ENCODE measurements around the gene FOXM1.

FOXM1 gene

GRCh38 chr12:2842948-2843347, 34.0 kb downstream of the FOXM1 start:
- DNase-seq (ENCODE audit: low read depth in 1 of 2, low spot score in 1 of 2): no peak

GRCh38 chr12:2841056-2841650, 35.8 kb downstream of the FOXM1 start:
- no peak for DNase-seq (ENCODE audit: low read depth in 1 of 2, low spot score in 1 of 2)

- DNase-seq (ENCODE audit: low read depth in 1 of 2, low spot score in 1 of 2): no peak
Measured at GRCh38 chr12:2836574-2836973, 40.4 kb downstream of the FOXM1 start.

GRCh38 chr12:2835691-2836403, 41.1 kb downstream of the FOXM1 start:
- no peak for DNase-seq (ENCODE audit: low read depth in 1 of 2, low spot score in 1 of 2)

- no peak for DNase-seq (ENCODE audit: low read depth in 1 of 2, low spot score in 1 of 2)
Measured at GRCh38 chr12:2834581-2835491, 42.1 kb downstream of the FOXM1 start, which contains the start of gene NRIP2. TSS of gene NRIP2 (minus strand) at chr12:2835035. CDS start at chr12:2834983, 52 bp downstream.

- no peak for DNase-seq (ENCODE audit: low read depth in 1 of 2, low spot score in 1 of 2)
Measured at GRCh38 chr12:2833810-2834209, 43.2 kb downstream of the FOXM1 start.

GRCh38 chr12:2833327-2833726, 43.6 kb downstream of the FOXM1 start:
- no peak for DNase-seq (ENCODE audit: low read depth in 1 of 2, low spot score in 1 of 2)

GRCh38 chr12:2832550-2833127, 44.3 kb downstream of the FOXM1 start:
- no peak for DNase-seq (ENCODE audit: low read depth in 1 of 2, low spot score in 1 of 2)

GRCh38 chr12:2829275-2829674, 47.7 kb downstream of the FOXM1 start:
- DNase-seq (ENCODE audit: low read depth in 1 of 2, low spot score in 1 of 2): no peak

GRCh38 chr12:2826721-2827515, 50.1 kb downstream of the FOXM1 start:
- DNase-seq (ENCODE audit: low read depth in 1 of 2, low spot score in 1 of 2): no peak

- DNase-seq (ENCODE audit: low read depth in 1 of 2, low spot score in 1 of 2): no peak
Measured at GRCh38 chr12:2826036-2826435, 50.9 kb downstream of the FOXM1 start.

GRCh38 chr12:2825132-2825531, 51.8 kb downstream of the FOXM1 start:
- DNase-seq (ENCODE audit: low read depth in 1 of 2, low spot score in 1 of 2): no peak

- DNase-seq (ENCODE audit: low read depth in 1 of 2, low spot score in 1 of 2): no peak
Measured at GRCh38 chr12:2824541-2824940, 52.4 kb downstream of the FOXM1 start.

GRCh38 chr12:2823483-2823882, 53.5 kb downstream of the FOXM1 start:
- DNase-seq (ENCODE audit: low read depth in 1 of 2, low spot score in 1 of 2): no peak

- no peak for DNase-seq (ENCODE audit: low read depth in 1 of 2, low spot score in 1 of 2)
Measured at GRCh38 chr12:2820432-2820831, 56.5 kb downstream of the FOXM1 start.

GRCh38 chr12:2819810-2820209, 57.2 kb downstream of the FOXM1 start:
- no peak for DNase-seq (ENCODE audit: low read depth in 1 of 2, low spot score in 1 of 2)

GRCh38 chr12:2813214-2814185, 63.5 kb downstream of the FOXM1 start:
- DNase-seq (ENCODE audit: low read depth in 1 of 2, low spot score in 1 of 2): no peak

- peak; percentile 86 to 90 for DNase-seq (ENCODE audit: low read depth in 1 of 2, low spot score in 1 of 2)
Measured at GRCh38 chr12:2812290-2813213, 64.4 kb downstream of the FOXM1 start, which contains the start of gene ITFG2. TSS of gene ITFG2 (plus strand) at chr12:2812668. CDS start at chr12:2812761, 93 bp downstream.
